IMR-90 (cell line): ENCODE data around the gene RFX2. TPM values are rescaled to one million over a fixed set of nuclear protein-coding genes. Genes with fewer than 3 reads are reported as not detected.

Source experiments
- ATAC-seq: fragments of 200-7000 bp; cut with Tn5 transposase; 2 replicates; pipeline ENCODE4 v1.9.1; 2020; ENCODE audit warnings: low read depth, mild to moderate bottlenecking, moderate library complexity
- BruUV-seq: library from RNA; stranded (reverse); fragments of 400-500 nt; replicated peaks from 2 replicates; lab custom pipeline; 2021; lab: Mats Ljungman, UMichigan
- CTCF ChIA-PET: fragments of 300-600 bp; formaldehyde crosslinking; extraction: SDS; loops from one replicate; lab custom pipeline; 2021; ENCODE audit warnings: antibody characterized with exemption; lab: Yijun Ruan, JAX
- POLR2A ChIA-PET: fragments of 300-600 bp; sonication (Branson Sonifier 250); formaldehyde crosslinking; loops from one replicate; lab custom pipeline; 2022; ENCODE audit warnings: antibody characterized with exemption; ENCODE audit not compliant: unreplicated experiment; lab: Charles Lee
- DNase-seq: peaks from one replicate; pipeline ENCODE4 v3.0.0; 2013
- H2AFZ ChIP-seq: replicated peaks from 2 replicates; pipeline ENCODE3; 2013; ENCODE audit warnings: low read length, mild to moderate bottlenecking; ENCODE audit not compliant: poor library complexity
- H2AK5ac ChIP-seq: 2 replicates; pipeline ENCODE4 v1.6.1; 2013; ENCODE audit warnings: low read depth, low read length, inconsistent platforms
- H2AK9ac ChIP-seq: replicated peaks from 2 replicates; pipeline ENCODE3; 2013; ENCODE audit warnings: mild to moderate bottlenecking, low read depth, low read length, moderate library complexity; ENCODE audit not compliant: poor library complexity
- H2BK120ac ChIP-seq: 2 replicates; pipeline ENCODE4 v1.6.1; 2013; ENCODE audit warnings: low read depth, low read length, inconsistent platforms
- H2BK15ac ChIP-seq: 3 replicates; pipeline ENCODE4 v1.6.1; 2013; ENCODE audit warnings: low read depth, low read length, inconsistent platforms
- H2BK20ac ChIP-seq: 2 replicates; pipeline ENCODE4 v1.6.1; 2013; ENCODE audit warnings: low read depth, mild to moderate bottlenecking, inconsistent platforms, low read length, moderate library complexity
- H2BK5ac ChIP-seq: 2 replicates; pipeline ENCODE4 v1.6.1; 2013; ENCODE audit warnings: mild to moderate bottlenecking, low read depth, low read length, inconsistent platforms; ENCODE audit not compliant: poor library complexity, severe bottlenecking
- H3K14ac ChIP-seq: replicated peaks from 2 replicates; pipeline ENCODE4 v1.6.1; 2013; ENCODE audit warnings: low read depth, low read length, inconsistent platforms
- H3K18ac ChIP-seq: 2 replicates; pipeline ENCODE4 v1.6.1; 2013; ENCODE audit warnings: low read depth, low read length, control low read depth
- H3K23ac ChIP-seq: 2 replicates; pipeline ENCODE4 v1.6.1; 2013; ENCODE audit warnings: low read depth, low read length, inconsistent platforms
- H3K27ac ChIP-seq: 2 replicates; pipeline ENCODE4 v1.5.1; 2013; ENCODE audit warnings: mild to moderate bottlenecking, control low read depth, low read length; ENCODE audit not compliant: insufficient read depth
- H3K27me3 ChIP-seq: 2 replicates; pipeline ENCODE4 v1.6.1; 2013; ENCODE audit warnings: low read length; ENCODE audit not compliant: control insufficient read depth, insufficient read depth
- H3K36me3 ChIP-seq: 2 replicates; pipeline ENCODE4 v1.6.1; 2013; ENCODE audit warnings: low read length, mixed read lengths; ENCODE audit not compliant: control insufficient read depth, insufficient read depth
- H3K4ac ChIP-seq: 2 replicates; pipeline ENCODE4 v1.6.1; 2013; ENCODE audit warnings: low read depth, low read length, inconsistent platforms
- H3K4me1 ChIP-seq: 2 replicates; pipeline ENCODE4 v1.6.1; 2013; ENCODE audit warnings: low read length, mixed read lengths; ENCODE audit not compliant: control insufficient read depth, insufficient read depth
- H3K4me2 ChIP-seq: 2 replicates; pipeline ENCODE4 v1.6.1; 2013; ENCODE audit warnings: low read depth, mild to moderate bottlenecking, control low read depth, low read length, moderate library complexity
- H3K4me3 ChIP-seq: 2 replicates; pipeline ENCODE4 v1.5.1; 2013; ENCODE audit warnings: low read depth, mild to moderate bottlenecking, control low read depth, low read length, moderate library complexity; ENCODE audit not compliant: insufficient read depth
- H3K56ac ChIP-seq: 2 replicates; pipeline ENCODE4 v1.6.1; 2013; ENCODE audit warnings: low read length, inconsistent platforms; ENCODE audit not compliant: insufficient read depth; ENCODE audit errors: extremely low read depth
- H3K79me1 ChIP-seq, 2 experiments: 2 replicates each; pipeline ENCODE4 v1.6.1; 2013; ENCODE audit warnings: low read length in 2 of 2, inconsistent platforms in 1 of 2, low read depth in 1 of 2
- H3K9ac ChIP-seq: 2 replicates; pipeline ENCODE4 v1.6.1; 2013; ENCODE audit warnings: low read depth, low read length, control low read depth
- H3K9me1 ChIP-seq: 2 replicates; pipeline ENCODE4 v1.6.1; 2013; ENCODE audit warnings: low read length, inconsistent platforms; ENCODE audit not compliant: insufficient read depth
- H3K9me3 ChIP-seq: 2 replicates; pipeline ENCODE4 v1.6.1; 2013; ENCODE audit warnings: low read length; ENCODE audit not compliant: control insufficient read depth, insufficient read depth
- H4K20me1 ChIP-seq: 2 replicates; pipeline ENCODE4 v1.6.1; 2013; ENCODE audit warnings: low read length, inconsistent platforms; ENCODE audit not compliant: insufficient read depth
- H4K5ac ChIP-seq: 2 replicates; pipeline ENCODE4 v1.6.1; 2013; ENCODE audit warnings: mild to moderate bottlenecking, low read depth, low read length, control low read depth
- H4K8ac ChIP-seq, 2 experiments: 2 replicates each; pipeline ENCODE4 v1.6.1; 2013; ENCODE audit warnings: low read depth in 2 of 2, low read length in 2 of 2, control low read depth in 1 of 2, inconsistent platforms in 1 of 2
- H4K91ac ChIP-seq: 2 replicates; pipeline ENCODE4 v1.6.1; 2013; ENCODE audit warnings: low read depth, low read length, inconsistent platforms; ENCODE audit not compliant: insufficient read depth
- MAZ ChIP-seq: IDR thresholded peaks from 2 replicates; pipeline ENCODE4 v1.6.1; 2012; ENCODE audit warnings: low read depth, mild to moderate bottlenecking, low read length, improper control_type of control experiment, moderate library complexity, borderline replicate concordance
- MXI1 ChIP-seq: IDR thresholded peaks from 2 replicates; pipeline ENCODE4 v1.6.1; 2012; ENCODE audit warnings: low read depth, mild to moderate bottlenecking, low read length, moderate library complexity, borderline replicate concordance
- NFE2L2 ChIP-seq: fragments of 150-350 bp; IDR thresholded peaks from 2 replicates; pipeline ENCODE4 v1.6.1; 2016; ENCODE audit warnings: low read depth, mild to moderate bottlenecking, low read length
- RAD21 ChIP-seq: IDR thresholded peaks from 2 replicates; pipeline ENCODE4 v1.6.1; 2012; ENCODE audit warnings: low read length, improper control_type of control experiment
- WGBS, 2 experiments: methylation state at CpG; one replicate each; pipeline versions ENCODE4 v1.1.5 to v1.1.7; 2013; ENCODE audit warnings: missing lambda C conversion rate in 2 of 2; ENCODE audit not compliant: insufficient read length in 1 of 2; ENCODE audit errors: extremely low coverage in 2 of 2; 5-methylcytosine and 5-hydroxymethylcytosine counted together
- dilution Hi-C: fragments of 300-500 bp; cut with HindIII; formaldehyde crosslinking; loops from one replicate; pipeline ENCODE4 v1.14.3; 2018; ENCODE audit warnings: low sequenced_read_pairs; ENCODE audit not compliant: unreplicated experiment
- in situ Hi-C: fragments of 300-500 bp; cut with MboI; formaldehyde crosslinking; loops from 3 replicates; pipeline ENCODE4 v1.14.3; 2019; ENCODE audit warnings: low sequenced_read_pairs, inconsistent platforms, mixed read lengths
- intact Hi-C: fragments of 100-400 bp; cut with micrococcal nuclease; formaldehyde crosslinking; loops from 2 replicates; pipeline ENCODE4 v1.10.0; 2022
- polyA plus RNA-seq, 3 experiments: library from polyadenylated mRNA; depleted of rRNA; stranded (reverse); fragments of >200 nt; gene quantifications; 2 replicates each; pipeline ENCODE4 v1.2.3, GENCODE V29; 2012; ENCODE audit warnings: low replicate concordance in 1 of 3
- total RNA-seq: library from RNA; depleted of rRNA; stranded (reverse); fragments of >200 nt; gene quantifications from 2 replicates; pipeline ENCODE4 v1.2.3, GENCODE V29; 2012
- TF ChIP-seq, protein P1 (sequence below): fragments of 150-350 bp; IDR thresholded peaks from 2 replicates; pipeline ENCODE4 v1.6.1; 2016; ENCODE audit warnings: low read depth, mild to moderate bottlenecking, low read length, moderate library complexity, borderline replicate concordance

Gene RFX2
- total and polyA plus RNA-seq, 2 of the 4 experiments (the other 2 are of a cell fraction), result 2.2 to 4.9 TPM

DNA sequence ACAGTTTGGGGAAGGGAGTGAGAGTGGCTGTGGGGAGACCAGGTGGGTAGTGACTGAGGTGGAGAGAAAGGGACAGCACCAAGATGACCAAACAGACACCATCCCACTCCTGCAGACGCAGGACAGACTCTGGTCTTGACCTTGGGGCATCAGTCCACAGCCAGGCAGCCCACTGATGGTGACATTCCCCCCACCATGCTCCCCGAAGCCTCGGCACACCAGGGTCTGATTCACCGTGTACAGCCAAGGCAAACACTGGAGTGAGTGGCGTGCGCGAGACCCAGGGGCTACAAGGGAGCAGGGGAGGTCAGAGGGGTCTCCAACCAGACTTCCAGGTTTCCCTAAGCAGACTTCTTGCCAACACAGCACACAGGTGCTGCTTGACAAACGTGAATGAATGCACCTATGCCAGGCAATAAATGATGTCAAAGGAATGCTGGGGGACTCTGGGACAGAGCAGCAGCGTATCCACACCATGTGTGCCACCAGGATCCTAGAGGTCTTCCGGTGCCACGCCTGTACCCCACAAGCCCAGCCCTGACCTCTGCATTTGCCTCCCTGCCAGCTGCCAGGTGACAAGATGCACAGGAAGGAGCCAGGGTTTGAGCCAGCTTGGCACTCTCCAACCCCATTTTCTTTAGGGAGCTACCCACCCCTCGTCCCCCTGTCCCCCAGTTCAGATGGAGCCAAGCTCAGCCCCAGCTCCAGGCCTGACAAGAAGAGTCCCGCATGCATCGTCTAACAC, 150.9 kb downstream of the RFX2 start:
- H3K4me1 ChIP-seq, result peaks cover 50% of the 10 kb centered on the region
- peak overlapping the region; percentile 81 for H2AK5ac ChIP-seq
- H3K4me2 ChIP-seq, result no peak overlapping the region
- TF ChIP-seq, protein P1, sequence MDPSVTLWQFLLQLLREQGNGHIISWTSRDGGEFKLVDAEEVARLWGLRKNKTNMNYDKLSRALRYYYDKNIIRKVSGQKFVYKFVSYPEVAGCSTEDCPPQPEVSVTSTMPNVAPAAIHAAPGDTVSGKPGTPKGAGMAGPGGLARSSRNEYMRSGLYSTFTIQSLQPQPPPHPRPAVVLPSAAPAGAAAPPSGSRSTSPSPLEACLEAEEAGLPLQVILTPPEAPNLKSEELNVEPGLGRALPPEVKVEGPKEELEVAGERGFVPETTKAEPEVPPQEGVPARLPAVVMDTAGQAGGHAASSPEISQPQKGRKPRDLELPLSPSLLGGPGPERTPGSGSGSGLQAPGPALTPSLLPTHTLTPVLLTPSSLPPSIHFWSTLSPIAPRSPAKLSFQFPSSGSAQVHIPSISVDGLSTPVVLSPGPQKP, result no peak
- TF ChIP-seq NFE2L2 (no peak), MXI1 (no peak), RAD21 (no peak), MAZ (no peak)
- peak overlapping the region; percentile 59; the same call in 1 of the 3 replicates for H2BK15ac ChIP-seq
- no peaks in the 10 kb centered on the region for H3K9me3 ChIP-seq
- H3K27ac ChIP-seq, result peak overlapping the region; percentile 1; the same call in 1 of the 2 replicates
- no peak overlapping the region; the same call in 1 of the 2 replicates for H4K5ac ChIP-seq
- peak overlapping the region; percentile 58; the same call in 1 of the 2 replicates for H3K23ac ChIP-seq
- 83% methylated on average over 4 of the region's 14 CpGs; no CpG with 5 or more reads in 1 of the 2 experiments for WGBS, 2 experiments
- in situ Hi-C loops, result no loop called here
- peak overlapping the region; percentile 78 for H3K14ac ChIP-seq
- no peak overlapping the region; the same call in 1 of the 2 replicates for H3K18ac ChIP-seq
- no peak overlapping the region for H3K4me3 ChIP-seq
- no peak overlapping the region for H2BK120ac ChIP-seq
- H2BK20ac ChIP-seq, result no peak overlapping the region
- H3K27me3 ChIP-seq, result no peaks in the 10 kb centered on the region
- no peak overlapping the region for H3K56ac ChIP-seq
- peaks cover under 1% of the 10 kb centered on the region; the same call in 1 of the 2 replicates for H3K36me3 ChIP-seq
- no peak overlapping the region for H3K9ac ChIP-seq
- DNase-seq (no peak), ATAC-seq (no peak)
- dilution Hi-C loops, result no loop called here
- peak overlapping the region; percentile 15 for H2AFZ ChIP-seq
- H4K20me1 ChIP-seq, result peaks cover 93% of the 10 kb centered on the region
- H3K79me1 ChIP-seq, result peaks cover 24 to 99% of the 10 kb centered on the region in 2 experiments
- H4K91ac ChIP-seq, result peak overlapping the region; percentile 44; the same call in 1 of the 2 replicates
- intact Hi-C loops, result loop anchor here (10.0 kb wide), 1 partner anchor 155 kb away; the partner anchor contains the start of gene NRTN
- H3K9me1 ChIP-seq, result peaks cover 60% of the 10 kb centered on the region
- no TSS peak for BruUV-seq
- H3K4ac ChIP-seq, result peak overlapping the region; percentile 69
- H4K8ac ChIP-seq, result peak overlapping the region in 1 of 2 experiments; percentile 12; a peak in 1 of 4 replicates
- H2BK5ac ChIP-seq, result no peak overlapping the region
- ChIA-PET CTCF (no interaction called here), POLR2A (interaction anchor here (0.6 kb wide), 1 partner anchor 12 kb away, joined by 5 read pairs; no protein-coding TSS in a partner anchor)
- no peak overlapping the region for H2AK9ac ChIP-seq
